Karpas-422 (cell line): ENCODE data around the gene PAPPA. TPM values are rescaled to one million over a fixed set of nuclear protein-coding genes. Genes with fewer than 3 reads are reported as not detected.

Experiments used
- DNase-seq: peaks from one replicate; pipeline ENCODE4 v3.0.0-alpha.2; 2015
- H2AFZ ChIP-seq: fragments of 200-600 bp; sonication (generic); 2 replicates; pipeline ENCODE4 v1.6.1; 2014; ENCODE audit warnings: antibody characterized with exemption, low read length, mixed read lengths
- H3K27ac ChIP-seq: fragments of 200-600 bp; sonication (generic); 2 replicates; pipeline ENCODE4 v1.5.1; 2014; ENCODE audit warnings: mild to moderate bottlenecking, low read length, moderate library complexity
- H3K27me3 ChIP-seq: fragments of 200-600 bp; sonication (generic); 2 replicates; pipeline ENCODE4 v1.6.1; 2014; ENCODE audit warnings: low read length, mixed read lengths
- H3K36me3 ChIP-seq: fragments of 200-600 bp; sonication (generic); 2 replicates; pipeline ENCODE4 v1.6.1; 2014; ENCODE audit warnings: low read length, mixed read lengths; ENCODE audit not compliant: insufficient read depth
- H3K4me1 ChIP-seq: fragments of 200-600 bp; sonication (generic); 2 replicates; pipeline ENCODE4 v1.6.1; 2014; ENCODE audit warnings: mild to moderate bottlenecking, low read length, mixed read lengths
- H3K4me2 ChIP-seq: fragments of 200-600 bp; sonication (generic); 2 replicates; pipeline ENCODE4 v1.6.1; 2014; ENCODE audit warnings: low read length, low read depth, mild to moderate bottlenecking; ENCODE audit not compliant: poor library complexity, severe bottlenecking
- H3K4me3 ChIP-seq: fragments of 200-600 bp; sonication (generic); 2 replicates; pipeline ENCODE4 v1.5.1; 2014; ENCODE audit warnings: mild to moderate bottlenecking, antibody characterized with exemption, low read length, mixed read lengths
- H3K79me2 ChIP-seq: fragments of 200-600 bp; sonication (generic); 2 replicates; pipeline ENCODE4 v1.6.1; 2014; ENCODE audit warnings: mild to moderate bottlenecking, low read length, mixed read lengths
- H3K9ac ChIP-seq: fragments of 200-600 bp; sonication (generic); 2 replicates; pipeline ENCODE4 v1.6.0; 2014; ENCODE audit warnings: low read length
- H3K9me2 ChIP-seq: fragments of 200-600 bp; sonication (generic), shearing (Covaris generic); replicated peaks from 2 replicates; pipeline ENCODE4 v1.6.0; 2014; ENCODE audit warnings: mild to moderate bottlenecking, low read length, moderate library complexity; ENCODE audit not compliant: insufficient read depth
- H3K9me3 ChIP-seq: fragments of 300-700, 200-600 bp; sonication (generic); 2 replicates; pipeline ENCODE4 v1.6.1; 2014; ENCODE audit warnings: low read length, mixed read lengths
- H4K20me1 ChIP-seq: fragments of 200-600 bp; sonication (generic); 2 replicates; pipeline ENCODE4 v1.6.1; 2014; ENCODE audit warnings: mild to moderate bottlenecking, antibody characterized with exemption, low read length, low read depth; ENCODE audit not compliant: insufficient read depth
- total RNA-seq: library from RNA; depleted of rRNA; stranded (reverse); fragments of >200 nt; shearing (Covaris generic); gene quantifications from 2 replicates; pipeline ENCODE4 v1.2.3, GENCODE V29; 2014; ENCODE audit warnings: low replicate concordance

Gene PAPPA
- total RNA-seq, 1 experiment from 2014 or later, result 0.30 TPM

- Histone ChIP-seq H3K9ac (no peak overlapping the region), H2AFZ (no peak overlapping the region)
Observed at GRCh38 chr9:116327701-116328405, 174.3 kb downstream of the PAPPA start.

GRCh38 chr9:116329470-116329869 is 175.9 kb downstream of the PAPPA start:
- Histone ChIP-seq H2AFZ (no peak overlapping the region), H3K9me3 (no peaks in the 10 kb centered on the region), H4K20me1 (no peaks in the 10 kb centered on the region), H3K4me2 (no peak overlapping the region), H3K4me3 (no peak overlapping the region), H3K36me3 (no peaks in the 10 kb centered on the region), H3K27ac (no peak overlapping the region), H3K27me3 (no peaks in the 10 kb centered on the region), H3K4me1 (no peaks in the 10 kb centered on the region), H3K9ac (no peak overlapping the region), H3K9me2 (no peaks in the 10 kb centered on the region), H3K79me2 (no peaks in the 10 kb centered on the region)
- no peak for DNase-seq

More at GRCh38 chr9:116327701-116328405, 174.3 kb downstream of the PAPPA start:
- Histone ChIP-seq H3K79me2 (no peaks in the 10 kb centered on the region), H3K4me2 (no peak overlapping the region), H3K4me1 (no peaks in the 10 kb centered on the region), H3K27ac (no peak overlapping the region), H3K4me3 (no peak overlapping the region), H4K20me1 (no peaks in the 10 kb centered on the region), H3K9me3 (no peaks in the 10 kb centered on the region), H3K9me2 (no peaks in the 10 kb centered on the region), H3K27me3 (no peaks in the 10 kb centered on the region), H3K36me3 (no peaks in the 10 kb centered on the region)
- DNase-seq, result no peak

GRCh38 chr9:116331241-116331640 is 177.7 kb downstream of the PAPPA start:
- no peak for DNase-seq
- H3K36me3 ChIP-seq, result no peaks in the 10 kb centered on the region
- no peak overlapping the region for H2AFZ ChIP-seq
- H3K4me1 ChIP-seq, result no peaks in the 10 kb centered on the region
- H3K9me3 ChIP-seq, result no peaks in the 10 kb centered on the region
- H3K27ac ChIP-seq, result no peak overlapping the region
- no peaks in the 10 kb centered on the region for H4K20me1 ChIP-seq
- H3K9me2 ChIP-seq, result no peaks in the 10 kb centered on the region
- H3K4me2 ChIP-seq, result no peak overlapping the region
- H3K9ac ChIP-seq, result no peak overlapping the region
- no peak overlapping the region for H3K4me3 ChIP-seq
- H3K27me3 ChIP-seq, result no peaks in the 10 kb centered on the region
- H3K79me2 ChIP-seq, result no peaks in the 10 kb centered on the region

GRCh38 chr9:116332090-116332489 is 178.5 kb downstream of the PAPPA start:
- H3K4me2 ChIP-seq, result no peak overlapping the region
- no peak overlapping the region for H3K27ac ChIP-seq
- H3K9me2 ChIP-seq, result no peaks in the 10 kb centered on the region
- DNase-seq, result no peak
- no peak overlapping the region for H3K4me3 ChIP-seq
- H2AFZ ChIP-seq, result no peak overlapping the region
- H3K4me1 ChIP-seq, result no peaks in the 10 kb centered on the region
- no peaks in the 10 kb centered on the region for H3K36me3 ChIP-seq
- no peaks in the 10 kb centered on the region for H3K9me3 ChIP-seq
- no peaks in the 10 kb centered on the region for H4K20me1 ChIP-seq
- H3K79me2 ChIP-seq, result no peaks in the 10 kb centered on the region
- H3K27me3 ChIP-seq, result no peaks in the 10 kb centered on the region
- H3K9ac ChIP-seq, result no peak overlapping the region

DNA sequence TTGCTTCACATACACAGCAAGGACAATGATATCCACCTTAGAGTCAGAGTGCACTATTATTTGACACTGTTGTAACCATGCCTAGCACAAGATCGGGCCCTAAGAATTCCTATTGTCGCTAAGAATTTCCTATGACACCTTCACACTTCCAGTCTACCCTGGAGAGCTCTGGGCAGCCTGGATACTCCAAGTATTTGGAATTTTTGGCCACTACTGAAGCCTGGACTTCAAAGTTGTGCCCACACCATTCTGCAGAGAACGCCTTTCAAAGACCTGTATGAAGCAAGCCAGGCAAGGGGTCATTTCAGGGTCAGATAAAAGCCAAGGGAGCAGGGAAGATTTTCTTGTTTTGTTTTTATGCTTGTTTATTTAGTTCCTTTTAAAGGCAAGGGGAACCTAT is 179.7 kb downstream of the PAPPA start:
- Histone ChIP-seq H3K4me2 (no peak overlapping the region), H3K4me3 (no peak overlapping the region), H3K79me2 (no peaks in the 10 kb centered on the region), H3K9me3 (no peaks in the 10 kb centered on the region), H3K27me3 (no peaks in the 10 kb centered on the region), H2AFZ (no peak overlapping the region), H3K9ac (no peak overlapping the region), H3K27ac (no peak overlapping the region), H4K20me1 (no peaks in the 10 kb centered on the region), H3K4me1 (no peaks in the 10 kb centered on the region), H3K36me3 (no peaks in the 10 kb centered on the region), H3K9me2 (no peaks in the 10 kb centered on the region)
- DNase-seq, result no peak

DNA sequence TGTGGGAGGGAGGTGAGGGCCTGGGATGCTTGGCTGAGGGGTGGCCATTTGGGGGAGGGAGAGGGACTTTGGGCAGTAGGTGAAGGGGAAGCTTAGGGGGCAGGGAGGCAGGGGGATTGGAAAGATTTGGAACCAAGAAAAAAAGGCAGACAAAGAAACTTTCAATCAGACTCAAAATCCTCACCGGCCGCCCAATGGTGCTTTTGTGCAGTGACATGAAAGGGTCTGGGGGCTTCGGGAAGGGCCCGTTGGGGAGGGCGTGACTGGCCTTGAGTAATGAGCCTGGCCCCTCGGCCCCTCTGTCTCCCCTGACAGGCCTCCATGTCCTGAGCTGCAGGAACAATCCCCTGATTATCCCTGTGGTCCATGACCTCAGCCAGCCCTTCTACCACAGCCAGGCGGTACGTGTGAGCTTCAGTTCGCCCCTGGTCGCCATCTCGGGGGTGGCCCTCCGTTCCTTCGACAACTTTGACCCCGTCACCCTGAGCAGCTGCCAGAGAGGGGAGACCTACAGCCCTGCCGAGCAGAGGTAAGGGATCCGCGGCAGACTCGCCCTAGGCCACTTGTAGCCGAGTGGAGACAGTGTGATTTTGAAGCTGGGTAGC is 181.1 kb downstream of the PAPPA start:
- H3K79me2 ChIP-seq, result no peaks in the 10 kb centered on the region
- H3K9me2 ChIP-seq, result no peaks in the 10 kb centered on the region
- no peak overlapping the region for H3K9ac ChIP-seq
- H4K20me1 ChIP-seq, result no peaks in the 10 kb centered on the region
- H2AFZ ChIP-seq, result no peak overlapping the region
- H3K27me3 ChIP-seq, result no peaks in the 10 kb centered on the region
- H3K27ac ChIP-seq, result no peak overlapping the region
- no peaks in the 10 kb centered on the region for H3K4me1 ChIP-seq
- H3K4me3 ChIP-seq, result no peak overlapping the region
- DNase-seq, result no peak
- no peaks in the 10 kb centered on the region for H3K9me3 ChIP-seq
- no peak overlapping the region for H3K4me2 ChIP-seq
- H3K36me3 ChIP-seq, result no peaks in the 10 kb centered on the region

- no peak for DNase-seq
Observed at GRCh38 chr9:116335392-116335791, 181.8 kb downstream of the PAPPA start.

DNA sequence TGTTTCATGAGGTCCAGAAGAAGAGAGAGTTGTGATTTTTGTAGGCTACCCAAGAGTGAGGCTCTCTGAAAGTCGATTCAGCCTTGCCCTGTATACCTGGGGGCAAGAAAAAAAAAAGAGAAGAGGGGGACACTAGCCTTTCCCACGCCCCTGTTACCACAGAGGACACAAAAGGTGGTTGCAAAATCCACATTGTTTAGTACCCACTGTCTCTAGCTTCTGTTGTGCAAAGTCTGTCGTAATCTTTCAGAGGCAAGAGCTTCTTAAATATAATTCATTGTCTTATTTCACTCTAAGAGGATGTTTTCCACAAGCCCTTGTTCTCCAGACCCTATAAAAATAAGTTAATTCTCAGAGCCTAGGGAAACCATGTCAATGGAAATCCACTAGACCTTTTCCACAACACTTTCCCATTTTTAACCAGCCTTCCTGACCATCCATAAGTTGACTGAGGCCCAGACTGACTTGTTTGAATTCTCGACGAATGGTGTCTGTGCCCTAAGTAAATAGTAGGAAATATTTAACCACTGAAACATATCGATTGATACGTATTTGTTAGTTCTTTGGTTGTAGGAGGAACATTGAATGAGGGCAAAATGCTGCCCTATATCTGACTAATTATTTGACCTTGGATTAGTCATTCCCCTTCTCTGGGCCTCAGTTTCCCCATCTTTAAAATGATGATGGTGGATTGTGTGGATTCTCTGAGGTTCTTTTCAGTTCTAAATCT is 182.7 kb downstream of the PAPPA start:
- Histone ChIP-seq H4K20me1 (no peaks in the 10 kb centered on the region), H3K4me1 (no peaks in the 10 kb centered on the region), H3K4me3 (no peak overlapping the region), H3K27me3 (no peaks in the 10 kb centered on the region), H3K9ac (no peak overlapping the region), H3K27ac (no peak overlapping the region), H3K9me2 (no peaks in the 10 kb centered on the region), H3K36me3 (no peaks in the 10 kb centered on the region), H3K9me3 (no peaks in the 10 kb centered on the region), H3K4me2 (no peak overlapping the region), H3K79me2 (no peaks in the 10 kb centered on the region), H2AFZ (no peak overlapping the region)
- DNase-seq, result no peak

More at GRCh38 chr9:116335392-116335791, 181.8 kb downstream of the PAPPA start:
- no peaks in the 10 kb centered on the region for H3K4me1 ChIP-seq
- no peak overlapping the region for H3K4me3 ChIP-seq
- H3K27me3 ChIP-seq, result no peaks in the 10 kb centered on the region
- H3K9me3 ChIP-seq, result no peaks in the 10 kb centered on the region
- H3K79me2 ChIP-seq, result no peaks in the 10 kb centered on the region
- H3K27ac ChIP-seq, result no peak overlapping the region
- no peak overlapping the region for H3K9ac ChIP-seq
- no peaks in the 10 kb centered on the region for H4K20me1 ChIP-seq
- no peaks in the 10 kb centered on the region for H3K36me3 ChIP-seq
- H3K9me2 ChIP-seq, result no peaks in the 10 kb centered on the region
- H2AFZ ChIP-seq, result no peak overlapping the region
- no peak overlapping the region for H3K4me2 ChIP-seq
